ENCODE results near the gene EXOSC7. TPM values are rescaled to one million over a fixed set of nuclear protein-coding genes. Genes with fewer than 3 reads are reported as not detected.

EXOSC7 gene
- total RNA-seq, 2 experiments from 2014 or later, result 28.1 to 28.4 TPM

DNA sequence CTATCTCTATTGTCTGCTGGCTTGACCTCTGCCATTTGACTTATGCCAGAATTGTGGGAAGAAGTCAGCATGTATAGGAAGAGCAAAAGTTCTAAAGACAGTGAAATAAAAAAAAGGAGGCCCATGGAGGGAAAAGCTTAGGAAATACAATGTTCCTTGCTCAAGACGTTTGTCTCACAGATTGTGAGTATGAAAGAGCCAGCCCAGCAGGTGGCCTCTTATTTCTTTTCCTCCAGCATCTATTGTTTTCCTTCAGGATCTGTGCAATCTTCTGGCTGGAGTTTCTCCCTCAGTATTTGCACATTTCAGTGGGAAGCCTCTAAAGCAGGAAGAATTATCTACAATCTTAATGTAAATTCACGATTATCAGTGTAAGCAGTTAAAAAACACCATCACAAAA is 43.8 kb upstream of the EXOSC7 start:
- no peaks in the 10 kb centered on the region for H3K4me1 ChIP-seq (ENCODE audit: insufficient read depth, low read length)
- Mint-ChIP-seq H3K27ac (no peak overlapping the region), H3K9me3 (no peaks in the 10 kb centered on the region), H3K27me3 (no peaks in the 10 kb centered on the region), H3K4me3 (no peak overlapping the region), H3K4me1 (ENCODE audit: low read depth) (peaks cover 10% of the 10 kb centered on the region), H3K36me3 (ENCODE audit: low read depth) (peaks cover 76% of the 10 kb centered on the region)
- no peaks in the 10 kb centered on the region for H3K9me3 ChIP-seq (ENCODE audit: control insufficient read depth in 1 of 2, insufficient read depth in 1 of 2, low read length in 2 of 2)
- H3K36me3 ChIP-seq (ENCODE audit: insufficient read depth, low read length), result peaks cover 63% of the 10 kb centered on the region
- no peak overlapping the region for H3K27ac ChIP-seq (ENCODE audit: low read depth in 1 of 2, low read length in 2 of 2)
- POLR2A ChIA-PET, result no interaction called here
- H3K4me3 ChIP-seq (ENCODE audit: low read length), result no peak overlapping the region
- ATAC-seq (ENCODE audit: poor library complexity) (no peak), DNase-seq (no peak)
- CTCF ChIA-PET, result no interaction called here
- intact Hi-C loops (cut with DNase I, micrococcal nuclease), result no loop called here
- TF ChIP-seq, protein P1, sequence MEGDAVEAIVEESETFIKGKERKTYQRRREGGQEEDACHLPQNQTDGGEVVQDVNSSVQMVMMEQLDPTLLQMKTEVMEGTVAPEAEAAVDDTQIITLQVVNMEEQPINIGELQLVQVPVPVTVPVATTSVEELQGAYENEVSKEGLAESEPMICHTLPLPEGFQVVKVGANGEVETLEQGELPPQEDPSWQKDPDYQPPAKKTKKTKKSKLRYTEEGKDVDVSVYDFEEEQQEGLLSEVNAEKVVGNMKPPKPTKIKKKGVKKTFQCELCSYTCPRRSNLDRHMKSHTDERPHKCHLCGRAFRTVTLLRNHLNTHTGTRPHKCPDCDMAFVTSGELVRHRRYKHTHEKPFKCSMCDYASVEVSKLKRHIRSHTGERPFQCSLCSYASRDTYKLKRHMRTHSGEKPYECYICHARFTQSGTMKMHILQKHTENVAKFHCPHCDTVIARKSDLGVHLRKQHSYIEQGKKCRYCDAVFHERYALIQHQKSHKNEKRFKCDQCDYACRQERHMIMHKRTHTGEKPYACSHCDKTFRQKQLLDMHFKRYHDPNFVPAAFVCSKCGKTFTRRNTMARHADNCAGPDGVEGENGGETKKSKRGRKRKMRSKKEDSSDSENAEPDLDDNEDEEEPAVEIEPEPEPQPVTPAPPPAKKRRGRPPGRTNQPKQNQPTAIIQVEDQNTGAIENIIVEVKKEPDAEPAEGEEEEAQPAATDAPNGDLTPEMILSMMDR (IDR thresholded peaks at IDR 0.05), result no peak
- H3K27me3 ChIP-seq (ENCODE audit: control insufficient read depth in 1 of 2, insufficient read depth in 2 of 2, low read length in 2 of 2), result no peaks in the 10 kb centered on the region

DNA sequence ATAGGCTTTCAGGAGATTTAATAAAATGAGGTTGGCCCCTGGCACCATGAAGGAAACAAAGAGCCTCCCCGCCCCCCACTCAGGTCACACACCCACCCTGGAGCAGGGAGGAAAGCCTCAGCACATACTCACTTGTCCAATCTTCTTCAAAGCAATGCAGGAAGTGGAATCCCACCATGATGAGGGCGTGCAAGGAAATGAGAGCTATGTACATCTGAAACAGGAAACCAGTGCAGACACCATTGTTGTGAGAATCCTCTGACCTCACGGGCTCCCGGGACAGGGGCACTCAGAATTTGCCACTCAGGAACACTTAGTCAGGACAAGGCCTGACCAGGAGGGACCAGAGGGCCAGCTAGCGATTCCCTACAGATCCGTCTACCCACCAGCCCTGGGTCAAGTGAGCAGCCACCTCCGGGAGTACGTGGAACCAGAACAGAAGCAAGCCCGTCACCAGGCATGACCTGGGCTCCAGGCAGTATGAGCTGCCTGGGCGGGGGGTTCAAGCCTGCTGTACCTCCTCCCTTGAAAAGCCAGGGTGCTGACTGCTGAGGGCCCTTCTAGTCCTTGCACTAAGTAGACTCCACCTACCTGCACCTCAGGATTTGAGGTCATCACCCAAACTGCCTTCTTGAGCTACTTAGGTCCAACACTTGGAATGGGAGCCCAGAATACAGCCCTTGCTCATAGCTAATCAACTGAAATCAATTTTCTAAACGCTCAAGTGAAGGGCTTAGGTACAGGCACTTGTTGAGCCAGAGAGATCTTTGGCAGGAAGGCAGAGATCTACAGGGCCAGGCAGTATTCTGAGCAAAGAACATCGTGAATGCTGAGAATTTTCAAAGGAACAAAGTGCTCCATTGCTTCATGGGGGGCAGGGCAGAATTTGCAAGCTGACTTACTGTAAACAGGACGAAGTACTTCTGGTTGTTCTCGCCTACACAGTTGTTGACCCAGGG is 42.8 kb upstream of the EXOSC7 start:
- peaks cover 59% of the 10 kb centered on the region for H3K36me3 ChIP-seq (ENCODE audit: insufficient read depth, low read length)
- no peaks in the 10 kb centered on the region for H3K27me3 ChIP-seq (ENCODE audit: control insufficient read depth in 1 of 2, insufficient read depth in 2 of 2, low read length in 2 of 2)
- ATAC-seq (ENCODE audit: poor library complexity) (no peak), DNase-seq (no peak)
- TF ChIP-seq, protein P1 (IDR thresholded peaks at IDR 0.05), result no peak
- no peak overlapping the region for H3K27ac ChIP-seq (ENCODE audit: low read depth in 1 of 2, low read length in 2 of 2)
- H3K27me3 Mint-ChIP-seq, result no peaks in the 10 kb centered on the region
- H3K4me1 ChIP-seq (ENCODE audit: insufficient read depth, low read length), result no peaks in the 10 kb centered on the region
- H3K4me3 ChIP-seq (ENCODE audit: low read length), result no peak overlapping the region
- POLR2A ChIA-PET, result no interaction called here
- no peak overlapping the region for H3K4me3 Mint-ChIP-seq
- H3K9me3 ChIP-seq (ENCODE audit: control insufficient read depth in 1 of 2, insufficient read depth in 1 of 2, low read length in 2 of 2), result no peaks in the 10 kb centered on the region
- intact Hi-C loops (cut with DNase I, micrococcal nuclease), result no loop called here
- CTCF ChIA-PET, result interaction anchor here (0.6 kb wide), 1 partner anchor 120 kb away, joined by 3 read pairs; no protein-coding TSS in a partner anchor
- H3K4me1 Mint-ChIP-seq (ENCODE audit: low read depth), result peaks cover 10% of the 10 kb centered on the region
- no peaks in the 10 kb centered on the region for H3K9me3 Mint-ChIP-seq
- H3K36me3 Mint-ChIP-seq (ENCODE audit: low read depth), result peaks cover 75% of the 10 kb centered on the region
- H3K27ac Mint-ChIP-seq, result no peak overlapping the region

DNA sequence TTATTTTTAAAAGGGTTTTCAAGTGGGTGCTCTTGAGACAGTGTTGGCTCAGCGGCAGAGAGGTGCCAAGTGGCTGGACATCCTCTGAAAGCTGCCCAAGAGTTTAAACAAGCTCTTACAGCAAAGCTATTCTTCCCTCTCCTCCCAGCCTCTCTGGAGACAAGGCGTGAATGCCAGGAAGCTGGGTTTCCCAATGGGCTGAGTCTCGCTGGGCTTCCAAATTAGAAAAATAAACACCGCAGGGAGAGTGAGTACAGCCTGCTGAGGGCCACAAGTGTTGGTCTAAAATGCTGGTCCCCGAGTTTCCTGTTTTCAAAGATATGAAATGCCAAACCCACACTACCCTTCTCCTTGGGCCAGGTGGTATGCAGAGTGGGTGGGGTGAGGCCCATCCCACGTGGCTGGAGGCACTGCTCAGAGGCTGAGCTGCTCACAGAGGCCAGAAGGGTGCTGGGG is 36.4 kb upstream of the EXOSC7 start:
- Mint-ChIP-seq H3K27ac (no peak overlapping the region), H3K36me3 (ENCODE audit: low read depth) (peaks cover 81% of the 10 kb centered on the region), H3K4me3 (no peak overlapping the region), H3K4me1 (ENCODE audit: low read depth) (peaks cover 10% of the 10 kb centered on the region), H3K9me3 (no peaks in the 10 kb centered on the region), H3K27me3 (no peaks in the 10 kb centered on the region)
- CTCF ChIA-PET, result no interaction called here
- Histone ChIP-seq H3K4me1 (ENCODE audit: insufficient read depth, low read length) (no peaks in the 10 kb centered on the region), H3K9me3 (ENCODE audit: control insufficient read depth in 1 of 2, insufficient read depth in 1 of 2, low read length in 2 of 2) (no peaks in the 10 kb centered on the region), H3K27me3 (ENCODE audit: control insufficient read depth in 1 of 2, insufficient read depth in 2 of 2, low read length in 2 of 2) (no peaks in the 10 kb centered on the region), H3K36me3 (ENCODE audit: insufficient read depth, low read length) (peaks cover 55% of the 10 kb centered on the region), H3K27ac (ENCODE audit: low read depth in 1 of 2, low read length in 2 of 2) (no peak overlapping the region), H3K4me3 (ENCODE audit: low read length) (no peak overlapping the region)
- no peak for ATAC-seq (ENCODE audit: poor library complexity)
- intact Hi-C loops (cut with DNase I, micrococcal nuclease), result no loop called here
- no peak for DNase-seq
- POLR2A ChIA-PET, result no interaction called here
- TF ChIP-seq, protein P1 (IDR thresholded peaks at IDR 0.05), result no peak
